ENCODE results near the gene RIT2.

The RIT2 gene

GRCh38 chr18:42719221-42719620 is 396.3 kb downstream of the RIT2 start:
- TF ChIP-seq TAF1 (IDR thresholded peaks at IDR 0.05; ENCODE audit: low read depth, low read length), result no peak
- no peak for TF ChIP-seq POLR2AphosphoS5 (IDR thresholded peaks at IDR 0.05; ENCODE audit: low read depth, low read length)
- no peak for TF ChIP-seq PAX5 (IDR thresholded peaks at IDR 0.05; ENCODE audit: insufficient read depth, low read length, severe bottlenecking)
- no peak for TF ChIP-seq POLR2A (IDR thresholded peaks at IDR 0.05; ENCODE audit: low read depth, low read length)
- TF ChIP-seq POU2F2 (IDR thresholded peaks at IDR 0.05; ENCODE audit: low read depth, low read length), result no peak
- no peak for TF ChIP-seq SPI1 (IDR thresholded peaks at IDR 0.05; ENCODE audit: low read depth, low read length)
- FAIRE-seq, result no peak
- DNase-seq (ENCODE audit: insufficient read length, low spot score), result no peak

- FAIRE-seq, result no peak
- no peak for TF ChIP-seq SPI1 (IDR thresholded peaks at IDR 0.05; ENCODE audit: low read depth, low read length)
- no peak for TF ChIP-seq PAX5 (IDR thresholded peaks at IDR 0.05; ENCODE audit: insufficient read depth, low read length, severe bottlenecking)
- TF ChIP-seq TAF1 (IDR thresholded peaks at IDR 0.05; ENCODE audit: low read depth, low read length), result no peak
- no peak for TF ChIP-seq POLR2AphosphoS5 (IDR thresholded peaks at IDR 0.05; ENCODE audit: low read depth, low read length)
- TF ChIP-seq POU2F2 (IDR thresholded peaks at IDR 0.05; ENCODE audit: low read depth, low read length), result no peak
- no peak for TF ChIP-seq POLR2A (IDR thresholded peaks at IDR 0.05; ENCODE audit: low read depth, low read length)
- no peak for DNase-seq (ENCODE audit: insufficient read length, low spot score)
Observed at GRCh38 chr18:42712065-42712464, 403.4 kb downstream of the RIT2 start.

- TF ChIP-seq TAF1 (IDR thresholded peaks at IDR 0.05; ENCODE audit: low read depth, low read length) (no peak), POLR2AphosphoS5 (IDR thresholded peaks at IDR 0.05; ENCODE audit: low read depth, low read length) (no peak), POU2F2 (IDR thresholded peaks at IDR 0.05; ENCODE audit: low read depth, low read length) (no peak), PAX5 (IDR thresholded peaks at IDR 0.05; ENCODE audit: insufficient read depth, low read length, severe bottlenecking) (no peak), SPI1 (IDR thresholded peaks at IDR 0.05; ENCODE audit: low read depth, low read length) (no peak), POLR2A (IDR thresholded peaks at IDR 0.05; ENCODE audit: low read depth, low read length) (no peak)
- FAIRE-seq (no peak), DNase-seq (ENCODE audit: insufficient read length, low spot score) (no peak)
Observed at GRCh38 chr18:42707080-42707479, 408.4 kb downstream of the RIT2 start.

- DNase-seq (ENCODE audit: insufficient read length, low spot score) (no peak), FAIRE-seq (no peak)
- TF ChIP-seq TAF1 (IDR thresholded peaks at IDR 0.05; ENCODE audit: low read depth, low read length), result no peak
- no peak for TF ChIP-seq POLR2A (IDR thresholded peaks at IDR 0.05; ENCODE audit: low read depth, low read length)
- TF ChIP-seq POLR2AphosphoS5 (IDR thresholded peaks at IDR 0.05; ENCODE audit: low read depth, low read length), result no peak
- no peak for TF ChIP-seq POU2F2 (IDR thresholded peaks at IDR 0.05; ENCODE audit: low read depth, low read length)
- no peak for TF ChIP-seq SPI1 (IDR thresholded peaks at IDR 0.05; ENCODE audit: low read depth, low read length)
- TF ChIP-seq PAX5 (IDR thresholded peaks at IDR 0.05; ENCODE audit: insufficient read depth, low read length, severe bottlenecking), result no peak
Observed at GRCh38 chr18:42706618-42707017, 408.9 kb downstream of the RIT2 start.

- FAIRE-seq, result no peak
- no peak for DNase-seq (ENCODE audit: insufficient read length, low spot score)
- TF ChIP-seq PAX5 (IDR thresholded peaks at IDR 0.05; ENCODE audit: insufficient read depth, low read length, severe bottlenecking), result no peak
- TF ChIP-seq POLR2AphosphoS5 (IDR thresholded peaks at IDR 0.05; ENCODE audit: low read depth, low read length), result no peak
- no peak for TF ChIP-seq POLR2A (IDR thresholded peaks at IDR 0.05; ENCODE audit: low read depth, low read length)
- TF ChIP-seq POU2F2 (IDR thresholded peaks at IDR 0.05; ENCODE audit: low read depth, low read length), result no peak
- no peak for TF ChIP-seq TAF1 (IDR thresholded peaks at IDR 0.05; ENCODE audit: low read depth, low read length)
- no peak for TF ChIP-seq SPI1 (IDR thresholded peaks at IDR 0.05; ENCODE audit: low read depth, low read length)
Observed at GRCh38 chr18:42706029-42706608, 409.4 kb downstream of the RIT2 start.

All from GM12891 (cell line).